ENCODE results near the gene MRPS17.

- TF ChIP-seq YY1 (IDR thresholded peaks at IDR 0.05; ENCODE audit: insufficient read depth, insufficient read length) (no peak), ZNF274 (IDR thresholded peaks at IDR 0.05; ENCODE audit: low read depth, low read length) (no peak)
Measured at GRCh38 chr7:55996856-55997500, 45.3 kb downstream of the MRPS17 start.

Measured in NT2/D1 (cell line).